Ovary (tissue), 9 donors: ENCODE measurements around the gene KCNK7. TPM values are rescaled to one million over a fixed set of nuclear protein-coding genes. Genes with fewer than 3 reads are reported as not detected.
A peak's percentile ranks its signal among the peaks of the same experiment; 100 is the strongest.

Experiments
- DNase-seq, 5 donors: peaks; one replicate each; pipeline ENCODE4 v3.0.0-alpha.2; 2019 to 2020
- H3K27ac ChIP-seq, 2 donors: fragments of 200-600 bp; one replicate each; pipeline versions ENCODE4 v1.5.1 to v1.8.0; 2019 to 2022
- H3K27me3 ChIP-seq: fragments of 200-600 bp; one replicate; pipeline ENCODE4 v1.8.0; 2022
- H3K36me3 ChIP-seq: fragments of 200-600 bp; sonication (generic); one replicate; pipeline ENCODE4 v1.5.1; 2019
- H3K4me1 ChIP-seq: one replicate; pipeline ENCODE4 v1.8.1; 2013; ENCODE audit warnings: mild to moderate bottlenecking, moderate library complexity; ENCODE audit not compliant: insufficient read depth
- H3K4me3 ChIP-seq: fragments of 200-600 bp; sonication (generic); one replicate; pipeline ENCODE4 v1.5.1; 2017
- H3K9me3 ChIP-seq, 2 donors: fragments of 200-600 bp in 1 of 2; sonication (generic) in 1 of 2; one replicate each; pipeline versions ENCODE4 v1.5.1 to v1.8.1; 2013 to 2019; ENCODE audit warnings: mild to moderate bottlenecking in 1 of 2, moderate library complexity in 1 of 2
- EP300 ChIP-seq: sonication (generic); formaldehyde crosslinking; IDR thresholded peaks from one replicate; pipeline ENCODE4 v1.6.1; 2017; ENCODE audit warnings: antibody characterized with exemption
- POLR2A ChIP-seq: fragments of 450-650 bp; IDR thresholded peaks from one replicate; pipeline ENCODE4 v1.6.1; 2017; ENCODE audit warnings: antibody characterized with exemption, mild to moderate bottlenecking, moderate library complexity
- WGBS, 3 donors: extraction: QIAGEN DNeasy Blood & Tissue Kit in 1 of 3; methylation state at CpG; one replicate each; pipeline versions ENCODE4 v1.1.5 to v1.1.7; 2013 to 2017; 5-methylcytosine and 5-hydroxymethylcytosine counted together
- intact Hi-C, 4 donors: fragments of 100-400 bp; cut with DNase I; formaldehyde crosslinking; loops; one replicate each; pipeline versions ENCODE4 v1.11.0 to v1.15.1; 2022 to 2023
- polyA plus RNA-seq, 2 donors: library from polyadenylated mRNA; stranded (reverse); fragments of 200-250 nt in 1 of 2; fragments of 350-450 nt in 1 of 2; fragmentation: Illumina TruSeq in 1 of 2; extraction: RNeasy Lipid Tissue Mini Kit (QIAGEN cat#74804) in 1 of 2; gene quantifications; one replicate each; pipeline ENCODE4 v1.2.3, GENCODE V29; 2013 to 2014
- total RNA-seq, 7 donors: library from RNA; depleted of rRNA in 2 of 7; stranded (reverse); fragments of >200 nt in 2 of 7; fragmentation: NEBNext Ultra II Directional in 3 of 7; extraction: Animal tissue kit (Norgen Biotek cat#: 25700) in 3 of 7; gene quantifications; one replicate each; pipeline versions ENCODE4 v1.1.0 to v1.2.4, GENCODE V29; 2016 to 2023
- TF ChIP-seq, protein P1 (sequence below), 3 donors: fragments of 450-650 bp in 2 of 3; fragments of 200-600 bp in 1 of 3; IDR thresholded peaks; one replicate each; pipeline versions ENCODE4 v1.5.1 to v1.8.0; 2016 to 2022; ENCODE audit warnings: antibody characterized with exemption in 3 of 3, mild to moderate bottlenecking in 1 of 3
- donor health status: DM: no; HTN: no; CAD: no; lungs with moderate emphysema.
- donor health status: DM: no; HTN: no; CAD: no.
- donor health status: Bipolar disorder and iron deficiency.
- donor health status: DM: yes; HTN: yes; CAD: no.
- donor health status: DM: no; HTN: no; CAD: no.
- donor health status: DM: yes; HTN: yes; CAD: no.

Gene KCNK7
- total and polyA plus RNA-seq, 9 donors = 0.65 to 4.0 (median 1.2) TPM; not detected in 1

DNA sequence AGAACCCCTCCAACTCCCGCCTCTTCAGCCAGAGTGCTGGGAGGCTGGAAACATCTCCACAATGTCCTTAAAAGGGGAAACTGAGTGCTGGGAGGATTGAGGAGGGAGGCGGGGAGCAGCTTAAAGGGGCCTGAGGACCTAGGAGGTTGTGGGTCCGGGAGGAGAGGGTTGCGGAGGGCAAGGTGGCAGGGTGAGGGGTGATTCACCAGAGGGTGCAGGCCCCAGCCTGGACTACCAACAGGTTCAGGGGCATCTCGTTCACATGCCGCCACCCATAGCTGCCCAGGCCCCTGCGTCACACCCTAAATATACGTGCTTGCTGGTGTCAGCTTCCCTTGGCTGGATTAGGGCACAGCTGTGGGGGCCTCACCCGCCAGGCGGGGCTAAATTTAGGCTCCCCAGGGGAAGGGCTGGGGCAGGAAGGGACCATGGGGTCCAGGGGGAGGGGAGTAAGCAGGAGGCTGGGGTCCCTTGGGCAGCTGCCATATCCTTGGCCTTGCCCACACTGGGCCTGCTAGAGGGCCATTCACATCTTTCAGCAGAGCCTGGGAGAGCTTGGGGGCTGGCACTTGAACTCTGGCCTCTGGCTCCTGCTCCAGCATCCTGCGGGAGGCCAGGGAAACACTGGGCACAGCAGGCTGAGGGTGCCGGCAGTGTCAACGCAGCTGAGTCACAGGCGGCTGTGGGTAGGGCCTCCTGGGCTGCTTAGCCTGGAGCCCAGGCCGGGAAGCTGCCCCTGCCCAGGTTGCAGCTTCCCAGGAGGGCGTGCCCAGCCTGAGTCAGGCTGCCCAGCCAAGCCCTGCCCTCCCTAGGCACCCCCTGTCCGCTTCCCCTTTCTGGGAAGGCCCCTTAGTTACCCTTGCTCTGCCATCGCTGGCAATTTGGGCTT lies 18.5 kb downstream of the KCNK7 start:
- intact Hi-C loops = loop anchor here in 1 of 4 donors (5.0 kb wide), 1 partner anchor 35 kb away; the partner anchor contains the start of gene MAP3K11
- H3K9me3 ChIP-seq = no peaks in the 10 kb centered on the region

DNA sequence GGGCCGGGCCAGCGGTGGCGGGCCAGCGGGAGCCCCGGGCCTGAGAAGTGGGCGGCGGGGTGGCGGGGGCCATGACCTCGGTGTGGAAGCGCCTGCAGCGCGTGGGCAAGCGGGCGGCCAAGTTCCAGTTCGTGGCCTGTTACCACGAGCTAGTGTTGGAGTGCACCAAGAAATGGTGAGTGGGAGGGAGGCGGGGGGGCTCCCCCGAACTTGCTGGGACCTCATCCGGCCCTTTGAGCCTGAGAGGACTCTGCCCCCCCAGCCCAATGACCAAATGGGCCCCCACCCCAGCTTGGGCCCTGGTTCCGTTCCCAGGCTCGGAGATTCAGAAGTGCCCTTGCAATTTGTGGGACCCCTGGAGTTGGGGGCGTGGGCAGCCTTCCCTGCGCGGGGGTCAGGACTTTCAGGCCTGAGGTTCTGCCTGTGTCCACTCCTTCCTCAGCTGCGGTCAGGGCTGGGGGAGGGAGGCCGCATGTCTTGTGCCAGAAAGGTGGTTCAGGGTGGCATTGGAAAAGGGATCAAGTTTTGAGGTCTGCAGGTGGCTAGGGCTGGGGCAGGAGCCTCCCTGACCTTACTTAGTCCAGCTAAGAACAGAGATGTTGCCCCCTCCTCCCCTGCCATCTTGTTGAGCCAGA lies 19.3 kb downstream of the KCNK7 start:
- H3K9me3 ChIP-seq = no peaks in the 10 kb centered on the region
- peak in 4 of 5 donors; percentile 59 to 76 (median 64) for DNase-seq
- no peaks in the 10 kb centered on the region for H3K36me3 ChIP-seq
- no peak for TF ChIP-seq EP300
- no peak for TF ChIP-seq POLR2A
- TF ChIP-seq, protein P1, sequence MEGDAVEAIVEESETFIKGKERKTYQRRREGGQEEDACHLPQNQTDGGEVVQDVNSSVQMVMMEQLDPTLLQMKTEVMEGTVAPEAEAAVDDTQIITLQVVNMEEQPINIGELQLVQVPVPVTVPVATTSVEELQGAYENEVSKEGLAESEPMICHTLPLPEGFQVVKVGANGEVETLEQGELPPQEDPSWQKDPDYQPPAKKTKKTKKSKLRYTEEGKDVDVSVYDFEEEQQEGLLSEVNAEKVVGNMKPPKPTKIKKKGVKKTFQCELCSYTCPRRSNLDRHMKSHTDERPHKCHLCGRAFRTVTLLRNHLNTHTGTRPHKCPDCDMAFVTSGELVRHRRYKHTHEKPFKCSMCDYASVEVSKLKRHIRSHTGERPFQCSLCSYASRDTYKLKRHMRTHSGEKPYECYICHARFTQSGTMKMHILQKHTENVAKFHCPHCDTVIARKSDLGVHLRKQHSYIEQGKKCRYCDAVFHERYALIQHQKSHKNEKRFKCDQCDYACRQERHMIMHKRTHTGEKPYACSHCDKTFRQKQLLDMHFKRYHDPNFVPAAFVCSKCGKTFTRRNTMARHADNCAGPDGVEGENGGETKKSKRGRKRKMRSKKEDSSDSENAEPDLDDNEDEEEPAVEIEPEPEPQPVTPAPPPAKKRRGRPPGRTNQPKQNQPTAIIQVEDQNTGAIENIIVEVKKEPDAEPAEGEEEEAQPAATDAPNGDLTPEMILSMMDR (IDR thresholded peaks at IDR 0.05) = peak in 1 of 3 donors; percentile 14
- WGBS, 3 donors = 4 to 9% (median 7%) methylated on average over 18 to 26 of the region's 26 CpGs
- no peaks in the 10 kb centered on the region for H3K27me3 ChIP-seq
- peaks cover 15% of the 10 kb centered on the region for H3K4me1 ChIP-seq
- peak overlapping the region; percentile 69 for H3K4me3 ChIP-seq
- H3K27ac ChIP-seq = peak overlapping the region; percentile 55 to 74
- intact Hi-C loops = loop anchor here in 1 of 4 donors (5.0 kb wide), 1 partner anchor 36 kb away; the partner anchor contains the start of gene MAP3K11

More for the DNA sequence above, 18.5 kb downstream of the KCNK7 start:
- peak in 4 of 5 donors; percentile 45 to 62 (median 56) for DNase-seq
- peak overlapping the region; percentile 69 for H3K4me3 ChIP-seq
- WGBS, 3 donors = 38 to 60% (median 41%) methylated on average over 13 to 18 of the region's 18 CpGs
- H3K4me1 ChIP-seq = peaks cover 13% of the 10 kb centered on the region
- TF ChIP-seq EP300 (no peak), POLR2A (no peak)
- TF ChIP-seq, protein P1 (IDR thresholded peaks at IDR 0.05) = no peak
- no peaks in the 10 kb centered on the region for H3K27me3 ChIP-seq
- no peaks in the 10 kb centered on the region for H3K36me3 ChIP-seq
- H3K27ac ChIP-seq = peak overlapping the region; percentile 64 to 74

DNA sequence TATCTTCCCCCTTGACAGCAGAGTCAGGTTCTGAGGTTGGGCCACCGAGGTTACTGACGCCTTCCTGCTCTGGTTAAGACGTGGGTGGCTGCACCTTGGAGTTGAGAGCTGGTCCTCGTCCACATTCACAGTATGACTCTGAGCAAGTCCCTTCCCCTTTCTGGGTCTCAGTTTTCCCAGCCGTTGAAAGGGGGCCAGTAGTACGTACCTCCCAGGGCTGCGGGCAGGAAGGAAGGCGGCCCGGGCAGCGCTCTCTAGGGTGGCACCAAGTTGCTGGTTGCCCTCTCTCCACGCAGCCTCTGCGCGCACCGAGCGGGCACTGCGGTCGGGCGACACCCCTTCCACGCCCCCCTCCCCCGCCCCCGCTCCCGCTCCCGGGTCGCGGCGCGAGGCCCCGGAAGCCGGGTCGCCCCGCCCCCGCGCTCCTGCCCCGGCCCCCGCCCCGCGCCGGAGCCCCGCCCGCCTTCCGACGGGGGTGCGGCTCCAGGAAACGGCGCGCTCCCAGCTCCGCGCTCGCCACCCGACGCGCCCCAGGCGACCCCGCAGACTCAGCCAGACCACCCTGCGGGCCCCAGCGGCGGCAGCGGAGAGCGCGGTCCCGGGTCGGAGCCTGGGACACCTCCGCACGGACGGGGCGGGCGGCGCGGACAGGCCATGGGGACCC lies 19.9 kb downstream of the KCNK7 start, which contains the start of gene EHBP1L1:
Gene EHBP1L1, plus strand, starts transcription at position 486 of the 664 bp plus-strand sequence. CDS start 250 bp downstream, outside the sequence.
- no peaks in the 10 kb centered on the region for H3K27me3 ChIP-seq
- no peaks in the 10 kb centered on the region for H3K9me3 ChIP-seq
- WGBS, 3 donors = 1 to 6% (median 2%) methylated on average over 23 to 69 of the region's 69 CpGs
- H3K27ac ChIP-seq = peak within 1 kb of the TSS; percentile 83 to 85
- H3K36me3 ChIP-seq = no peaks in the 10 kb centered on the region
- DNase-seq = peak; percentile 61 to 78 (median 72)
- H3K4me3 ChIP-seq = peak within 1 kb of the TSS; percentile 69
- peaks cover 17% of the 10 kb centered on the region for H3K4me1 ChIP-seq
- intact Hi-C loops = loop anchor here in 1 of 4 donors (5.0 kb wide), 1 partner anchor 37 kb away; the partner anchor contains the start of gene MAP3K11
- TF ChIP-seq, protein P1 (IDR thresholded peaks at IDR 0.05) = no peak
- no peak for TF ChIP-seq POLR2A
- no peak for TF ChIP-seq EP300
